DOHH2 (cell line): ENCODE results near the gene SLC35G4.

ENCODE experiments used
- H3F3A ChIP-seq: fragments of 200-600 bp; sonication (generic), shearing (Covaris generic); 2 replicates; pipeline ENCODE4 v1.6.0; 2016; ENCODE audit warnings: antibody characterized with exemption, mild to moderate bottlenecking; ENCODE audit not compliant: control insufficient read depth, insufficient read depth
- H3K27ac ChIP-seq: fragments of 200-600 bp; sonication (generic); 2 replicates; pipeline ENCODE4 v1.5.1; 2014; ENCODE audit warnings: low read depth, mild to moderate bottlenecking, low read length, moderate library complexity
- H3K27me3 ChIP-seq: fragments of 200-600 bp; sonication (generic); 2 replicates; pipeline ENCODE4 v1.6.1; 2014; ENCODE audit warnings: mild to moderate bottlenecking, low read length, mixed read lengths; ENCODE audit not compliant: control insufficient read depth
- H3K36me3 ChIP-seq: fragments of 200-600 bp; sonication (generic); 2 replicates; pipeline ENCODE4 v1.6.1; 2014; ENCODE audit warnings: mild to moderate bottlenecking, low read length, moderate library complexity, mixed read lengths; ENCODE audit not compliant: control insufficient read depth
- H3K4me1 ChIP-seq: fragments of 200-600 bp; sonication (generic); 2 replicates; pipeline ENCODE4 v1.6.1; 2014; ENCODE audit warnings: mild to moderate bottlenecking, low read length, mixed read lengths; ENCODE audit not compliant: control insufficient read depth
- H3K4me2 ChIP-seq: fragments of 200-600 bp; sonication (generic); 2 replicates; pipeline ENCODE4 v1.6.0; 2014; ENCODE audit warnings: mild to moderate bottlenecking, low read length, moderate library complexity
- H3K4me3 ChIP-seq: fragments of 200-600 bp; sonication (generic); 2 replicates; pipeline ENCODE4 v1.5.1; 2014; ENCODE audit warnings: mild to moderate bottlenecking, low read length, mixed read lengths
- H3K79me2 ChIP-seq: fragments of 200-600 bp; sonication (generic); 2 replicates; pipeline ENCODE4 v1.6.1; 2014; ENCODE audit warnings: mild to moderate bottlenecking, low read length, mixed read lengths; ENCODE audit not compliant: control insufficient read depth
- H3K9me2 ChIP-seq: fragments of 200-600 bp; sonication (generic); replicated peaks from 2 replicates; pipeline ENCODE4 v1.6.1; 2014; ENCODE audit warnings: mild to moderate bottlenecking, low read length, mixed read lengths; ENCODE audit not compliant: control insufficient read depth
- H3K9me3 ChIP-seq: fragments of 200-600 bp; sonication (generic); 2 replicates; pipeline ENCODE4 v1.6.1; 2014; ENCODE audit warnings: antibody characterized with exemption, low read length, mixed read lengths; ENCODE audit not compliant: control insufficient read depth, insufficient read depth
- H4K20me1 ChIP-seq: fragments of 200-600 bp; sonication (generic); 2 replicates; pipeline ENCODE4 v1.6.0; 2014; ENCODE audit warnings: low read depth, mild to moderate bottlenecking, antibody characterized with exemption, low read length, moderate library complexity; ENCODE audit not compliant: control insufficient read depth, insufficient read depth
- TF ChIP-seq, protein P1 (sequence below): fragments of 200-600 bp; sonication (generic); IDR thresholded peaks from one replicate; pipeline ENCODE4 v1.5.1; 2014; ENCODE audit warnings: antibody characterized with exemption, mild to moderate bottlenecking, low read depth, low read length; ENCODE audit not compliant: poor library complexity, severe bottlenecking

Gene SLC35G4

DNA sequence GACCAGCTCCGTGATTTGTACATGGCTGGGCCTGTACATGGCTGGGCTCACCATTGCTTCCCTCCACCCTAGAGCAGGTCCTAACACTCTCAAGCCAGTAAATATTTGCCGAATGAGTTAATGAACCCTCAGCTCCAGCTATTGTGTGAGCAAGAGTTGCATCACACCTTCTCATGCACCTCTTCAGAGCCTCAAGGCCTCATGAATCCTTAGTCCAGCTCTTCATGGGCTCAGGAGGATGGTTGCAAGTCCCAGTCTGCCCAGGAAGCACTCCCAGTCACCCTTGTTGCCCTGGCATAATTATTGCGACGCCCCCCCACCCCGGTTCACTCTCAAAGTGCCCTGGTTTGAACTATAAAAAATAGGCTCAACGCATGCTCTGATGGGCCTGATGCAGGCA lies 49.6 kb downstream of the SLC35G4 start:
- peaks cover 26% of the 10 kb centered on the region for H3K4me1 ChIP-seq
- no peaks in the 10 kb centered on the region for H3K9me2 ChIP-seq
- H3K4me2 ChIP-seq: no peak overlapping the region
- no peaks in the 10 kb centered on the region for H3K9me3 ChIP-seq
- H3K27ac ChIP-seq: no peak overlapping the region
- H3K79me2 ChIP-seq: no peaks in the 10 kb centered on the region
- no peaks in the 10 kb centered on the region for H3F3A ChIP-seq
- no peak overlapping the region for H3K4me3 ChIP-seq
- no peaks in the 10 kb centered on the region for H3K36me3 ChIP-seq
- TF ChIP-seq, protein P1, sequence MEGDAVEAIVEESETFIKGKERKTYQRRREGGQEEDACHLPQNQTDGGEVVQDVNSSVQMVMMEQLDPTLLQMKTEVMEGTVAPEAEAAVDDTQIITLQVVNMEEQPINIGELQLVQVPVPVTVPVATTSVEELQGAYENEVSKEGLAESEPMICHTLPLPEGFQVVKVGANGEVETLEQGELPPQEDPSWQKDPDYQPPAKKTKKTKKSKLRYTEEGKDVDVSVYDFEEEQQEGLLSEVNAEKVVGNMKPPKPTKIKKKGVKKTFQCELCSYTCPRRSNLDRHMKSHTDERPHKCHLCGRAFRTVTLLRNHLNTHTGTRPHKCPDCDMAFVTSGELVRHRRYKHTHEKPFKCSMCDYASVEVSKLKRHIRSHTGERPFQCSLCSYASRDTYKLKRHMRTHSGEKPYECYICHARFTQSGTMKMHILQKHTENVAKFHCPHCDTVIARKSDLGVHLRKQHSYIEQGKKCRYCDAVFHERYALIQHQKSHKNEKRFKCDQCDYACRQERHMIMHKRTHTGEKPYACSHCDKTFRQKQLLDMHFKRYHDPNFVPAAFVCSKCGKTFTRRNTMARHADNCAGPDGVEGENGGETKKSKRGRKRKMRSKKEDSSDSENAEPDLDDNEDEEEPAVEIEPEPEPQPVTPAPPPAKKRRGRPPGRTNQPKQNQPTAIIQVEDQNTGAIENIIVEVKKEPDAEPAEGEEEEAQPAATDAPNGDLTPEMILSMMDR: no peak
- no peaks in the 10 kb centered on the region for H4K20me1 ChIP-seq
- H3K27me3 ChIP-seq: peaks cover 19% of the 10 kb centered on the region
